Mammary epithelial cell (primary cell): ENCODE measurements around the gene MID1.

Experiments used
- EZH2 ChIP-seq: IDR thresholded peaks from 2 replicates; pipeline ENCODE4 v1.6.1; 2012; ENCODE audit warnings: low read length, inconsistent platforms, borderline replicate concordance
- TF ChIP-seq, protein P1 (sequence below), 2 donors: IDR thresholded peaks in 1 of 2; conservative IDR thresholded peaks in 1 of 2; 2 replicates each; pipeline ENCODE4 v1.5.1; 2011 to 2012; ENCODE audit warnings: inconsistent platforms in 2 of 2, low read length in 2 of 2, mild to moderate bottlenecking in 2 of 2, control low read depth in 1 of 2, low read depth in 1 of 2; ENCODE audit not compliant: insufficient read depth in 1 of 2; ENCODE audit errors: extremely low read depth in 1 of 2

DNA sequence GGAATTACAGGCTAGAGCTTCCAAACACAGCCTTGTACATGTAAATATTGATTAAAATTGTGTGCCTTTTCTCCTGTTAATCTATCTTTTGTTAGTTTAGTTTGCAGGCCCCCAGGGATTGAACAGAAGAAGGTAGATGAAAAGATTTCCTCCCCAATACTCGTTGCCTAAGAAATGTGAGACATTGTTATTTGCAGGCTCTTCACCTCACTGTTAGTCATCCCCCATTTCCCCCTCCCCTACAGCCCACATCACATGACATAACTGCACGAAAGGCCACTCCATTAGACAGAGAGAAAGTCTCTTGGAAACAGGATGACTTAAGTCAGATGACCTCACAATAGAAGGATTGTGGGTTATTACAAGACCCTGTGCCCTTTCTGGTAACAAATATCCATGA, 13.3 kb upstream of the MID1 start:
- TF ChIP-seq, protein P1, sequence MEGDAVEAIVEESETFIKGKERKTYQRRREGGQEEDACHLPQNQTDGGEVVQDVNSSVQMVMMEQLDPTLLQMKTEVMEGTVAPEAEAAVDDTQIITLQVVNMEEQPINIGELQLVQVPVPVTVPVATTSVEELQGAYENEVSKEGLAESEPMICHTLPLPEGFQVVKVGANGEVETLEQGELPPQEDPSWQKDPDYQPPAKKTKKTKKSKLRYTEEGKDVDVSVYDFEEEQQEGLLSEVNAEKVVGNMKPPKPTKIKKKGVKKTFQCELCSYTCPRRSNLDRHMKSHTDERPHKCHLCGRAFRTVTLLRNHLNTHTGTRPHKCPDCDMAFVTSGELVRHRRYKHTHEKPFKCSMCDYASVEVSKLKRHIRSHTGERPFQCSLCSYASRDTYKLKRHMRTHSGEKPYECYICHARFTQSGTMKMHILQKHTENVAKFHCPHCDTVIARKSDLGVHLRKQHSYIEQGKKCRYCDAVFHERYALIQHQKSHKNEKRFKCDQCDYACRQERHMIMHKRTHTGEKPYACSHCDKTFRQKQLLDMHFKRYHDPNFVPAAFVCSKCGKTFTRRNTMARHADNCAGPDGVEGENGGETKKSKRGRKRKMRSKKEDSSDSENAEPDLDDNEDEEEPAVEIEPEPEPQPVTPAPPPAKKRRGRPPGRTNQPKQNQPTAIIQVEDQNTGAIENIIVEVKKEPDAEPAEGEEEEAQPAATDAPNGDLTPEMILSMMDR (conservative IDR thresholded peaks at IDR 0.05 in 1 of 2, IDR thresholded peaks at IDR 0.05 in 1 of 2; ENCODE audit: extremely low read depth in 1 of 2, insufficient read depth in 1 of 2, low read depth in 1 of 2, low read length in 2 of 2): no peak
- TF ChIP-seq EZH2: no peak
